NCI-H526 treated with DMSO at 0.1 percent for 48 hours (cell line): Measurements from ENCODE around the gene TUBB2A.
A peak's percentile ranks its signal among the peaks of the same experiment; 100 is the strongest.
"Not testable (repeated sequence)": the region's sequence is repeated elsewhere in the genome, so short reads cannot be mapped to it uniquely, and the experiment has no call there.

Experiments
- DNase-seq: peaks from one replicate; lab custom pipeline; 2025; lab: John Stamatoyannopoulos, UW

Gene TUBB2A

GRCh38 chr6:3179945-3180344, 22.6 kb upstream of the TUBB2A start:
- DNase-seq, result not testable (repeated sequence)

- DNase-seq, result not testable (repeated sequence)
These were observed 21.3 kb upstream of the TUBB2A start for GRCh38 chr6:3178666-3179065.

- no peak for DNase-seq
These were observed 19.4 kb upstream of the TUBB2A start for GRCh38 chr6:3176562-3177355.

- no peak for DNase-seq
These were observed 18.5 kb upstream of the TUBB2A start for GRCh38 chr6:3175715-3176402.

- not testable (repeated sequence) for DNase-seq
These were observed 16.3 kb upstream of the TUBB2A start for GRCh38 chr6:3173636-3174089.

- not testable (repeated sequence) for DNase-seq
These were observed 15.4 kb upstream of the TUBB2A start for GRCh38 chr6:3172789-3173188.

- not testable (repeated sequence) for DNase-seq
These were observed 14.2 kb upstream of the TUBB2A start for GRCh38 chr6:3171313-3172175.

- not testable (repeated sequence) for DNase-seq
These were observed 13.3 kb upstream of the TUBB2A start for GRCh38 chr6:3170676-3171075.

- DNase-seq, result not testable (repeated sequence)
These were observed 10.7 kb upstream of the TUBB2A start for GRCh38 chr6:3168046-3168445.

GRCh38 chr6:3166535-3167225, 9.3 kb upstream of the TUBB2A start:
- DNase-seq, result not testable (repeated sequence)

- no peak for DNase-seq
These were observed 8.5 kb upstream of the TUBB2A start for GRCh38 chr6:3165631-3166534.

GRCh38 chr6:3164388-3164787, 7.0 kb upstream of the TUBB2A start:
- no peak for DNase-seq

- DNase-seq, result no peak
These were observed 5.9 kb upstream of the TUBB2A start for GRCh38 chr6:3163248-3163594.

GRCh38 chr6:3162565-3163247, 5.4 kb upstream of the TUBB2A start:
- peak; percentile 75 for DNase-seq

- DNase-seq, result no peak
These were observed 4.7 kb upstream of the TUBB2A start for GRCh38 chr6:3162067-3162497.

- DNase-seq, result peak; percentile 11
These were observed 2.7 kb upstream of the TUBB2A start for GRCh38 chr6:3159805-3160781.

- peak; percentile 20 for DNase-seq
These were observed 887 bp downstream of the TUBB2A start for GRCh38 chr6:3156184-3157130.

GRCh38 chr6:3155416-3155815, 1.9 kb downstream of the TUBB2A start:
- not testable (repeated sequence) for DNase-seq
